ENCODE data around the gene STPG3. TPM values are rescaled to one million over a fixed set of nuclear protein-coding genes. Genes with fewer than 3 reads are reported as not detected.

The STPG3 gene
- total and polyA plus RNA-seq, 2 of the 13 experiments (the other 11 are each of a cell fraction or from before 2014, with no cell fraction given) = not detected

DNA sequence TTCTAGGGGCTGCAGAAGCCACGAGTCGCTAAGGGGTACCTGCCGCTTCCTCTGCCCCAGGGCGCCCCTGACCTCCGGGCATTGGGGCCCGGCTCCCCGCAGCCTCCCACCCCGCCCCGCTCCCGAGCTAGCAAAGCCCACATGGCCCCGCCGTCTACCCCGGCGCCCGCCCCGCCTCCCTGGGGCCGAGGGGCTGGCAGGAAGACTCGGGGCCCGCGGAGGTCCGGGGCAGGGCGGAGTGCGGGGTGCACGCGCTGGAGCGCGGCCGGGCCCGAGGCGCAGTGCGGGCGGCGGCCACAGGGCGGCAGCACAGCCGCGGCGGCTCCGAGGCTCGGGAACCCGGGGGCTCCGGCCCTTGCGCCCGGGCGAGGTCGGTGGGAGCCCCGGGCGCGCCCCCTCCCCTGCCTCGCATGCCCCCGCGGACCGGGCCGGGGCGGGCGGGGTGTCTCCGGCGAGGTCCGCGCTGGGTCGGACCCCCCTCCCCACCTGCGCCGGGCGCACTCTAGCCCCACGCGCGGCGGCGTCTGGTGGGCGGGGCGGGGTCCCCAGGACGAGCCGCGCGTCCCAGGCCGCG is 44.2 kb downstream of the STPG3 start (continued):
- TF ChIP-seq ZSCAN20 (CRISPR knock-in tag; IDR thresholded peaks at IDR 0.05; ENCODE audit: borderline replicate concordance) = no peak
- no peak for TF ChIP-seq ZBTB20 (CRISPR knock-in tag; IDR thresholded peaks at IDR 0.05; ENCODE audit: borderline replicate concordance, low read depth)
- 0 out of 2 replicates have a peak, but pooled peaks have one; percentile 3 for TF ChIP-seq DMAP1 (CRISPR knock-in tag; IDR thresholded peaks at IDR 0.05)
- TF ChIP-seq, protein P1, sequence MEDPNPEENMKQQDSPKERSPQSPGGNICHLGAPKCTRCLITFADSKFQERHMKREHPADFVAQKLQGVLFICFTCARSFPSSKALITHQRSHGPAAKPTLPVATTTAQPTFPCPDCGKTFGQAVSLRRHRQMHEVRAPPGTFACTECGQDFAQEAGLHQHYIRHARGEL (CRISPR knock-in tag; IDR thresholded peaks at IDR 0.05) = no peak
- TF ChIP-seq RAD21 (CRISPR knock-in tag; IDR thresholded peaks at IDR 0.05) = peak; percentile 81
- TF ChIP-seq, protein P2, sequence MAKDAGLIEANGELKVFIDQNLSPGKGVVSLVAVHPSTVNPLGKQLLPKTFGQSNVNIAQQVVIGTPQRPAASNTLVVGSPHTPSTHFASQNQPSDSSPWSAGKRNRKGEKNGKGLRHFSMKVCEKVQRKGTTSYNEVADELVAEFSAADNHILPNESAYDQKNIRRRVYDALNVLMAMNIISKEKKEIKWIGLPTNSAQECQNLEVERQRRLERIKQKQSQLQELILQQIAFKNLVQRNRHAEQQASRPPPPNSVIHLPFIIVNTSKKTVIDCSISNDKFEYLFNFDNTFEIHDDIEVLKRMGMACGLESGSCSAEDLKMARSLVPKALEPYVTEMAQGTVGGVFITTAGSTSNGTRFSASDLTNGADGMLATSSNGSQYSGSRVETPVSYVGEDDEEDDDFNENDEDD (CRISPR knock-in tag; IDR thresholded peaks at IDR 0.05; ENCODE audit: borderline replicate concordance) = peak; percentile 1; the same call in 1 of the 2 replicates
- TF ChIP-seq, protein P3, sequence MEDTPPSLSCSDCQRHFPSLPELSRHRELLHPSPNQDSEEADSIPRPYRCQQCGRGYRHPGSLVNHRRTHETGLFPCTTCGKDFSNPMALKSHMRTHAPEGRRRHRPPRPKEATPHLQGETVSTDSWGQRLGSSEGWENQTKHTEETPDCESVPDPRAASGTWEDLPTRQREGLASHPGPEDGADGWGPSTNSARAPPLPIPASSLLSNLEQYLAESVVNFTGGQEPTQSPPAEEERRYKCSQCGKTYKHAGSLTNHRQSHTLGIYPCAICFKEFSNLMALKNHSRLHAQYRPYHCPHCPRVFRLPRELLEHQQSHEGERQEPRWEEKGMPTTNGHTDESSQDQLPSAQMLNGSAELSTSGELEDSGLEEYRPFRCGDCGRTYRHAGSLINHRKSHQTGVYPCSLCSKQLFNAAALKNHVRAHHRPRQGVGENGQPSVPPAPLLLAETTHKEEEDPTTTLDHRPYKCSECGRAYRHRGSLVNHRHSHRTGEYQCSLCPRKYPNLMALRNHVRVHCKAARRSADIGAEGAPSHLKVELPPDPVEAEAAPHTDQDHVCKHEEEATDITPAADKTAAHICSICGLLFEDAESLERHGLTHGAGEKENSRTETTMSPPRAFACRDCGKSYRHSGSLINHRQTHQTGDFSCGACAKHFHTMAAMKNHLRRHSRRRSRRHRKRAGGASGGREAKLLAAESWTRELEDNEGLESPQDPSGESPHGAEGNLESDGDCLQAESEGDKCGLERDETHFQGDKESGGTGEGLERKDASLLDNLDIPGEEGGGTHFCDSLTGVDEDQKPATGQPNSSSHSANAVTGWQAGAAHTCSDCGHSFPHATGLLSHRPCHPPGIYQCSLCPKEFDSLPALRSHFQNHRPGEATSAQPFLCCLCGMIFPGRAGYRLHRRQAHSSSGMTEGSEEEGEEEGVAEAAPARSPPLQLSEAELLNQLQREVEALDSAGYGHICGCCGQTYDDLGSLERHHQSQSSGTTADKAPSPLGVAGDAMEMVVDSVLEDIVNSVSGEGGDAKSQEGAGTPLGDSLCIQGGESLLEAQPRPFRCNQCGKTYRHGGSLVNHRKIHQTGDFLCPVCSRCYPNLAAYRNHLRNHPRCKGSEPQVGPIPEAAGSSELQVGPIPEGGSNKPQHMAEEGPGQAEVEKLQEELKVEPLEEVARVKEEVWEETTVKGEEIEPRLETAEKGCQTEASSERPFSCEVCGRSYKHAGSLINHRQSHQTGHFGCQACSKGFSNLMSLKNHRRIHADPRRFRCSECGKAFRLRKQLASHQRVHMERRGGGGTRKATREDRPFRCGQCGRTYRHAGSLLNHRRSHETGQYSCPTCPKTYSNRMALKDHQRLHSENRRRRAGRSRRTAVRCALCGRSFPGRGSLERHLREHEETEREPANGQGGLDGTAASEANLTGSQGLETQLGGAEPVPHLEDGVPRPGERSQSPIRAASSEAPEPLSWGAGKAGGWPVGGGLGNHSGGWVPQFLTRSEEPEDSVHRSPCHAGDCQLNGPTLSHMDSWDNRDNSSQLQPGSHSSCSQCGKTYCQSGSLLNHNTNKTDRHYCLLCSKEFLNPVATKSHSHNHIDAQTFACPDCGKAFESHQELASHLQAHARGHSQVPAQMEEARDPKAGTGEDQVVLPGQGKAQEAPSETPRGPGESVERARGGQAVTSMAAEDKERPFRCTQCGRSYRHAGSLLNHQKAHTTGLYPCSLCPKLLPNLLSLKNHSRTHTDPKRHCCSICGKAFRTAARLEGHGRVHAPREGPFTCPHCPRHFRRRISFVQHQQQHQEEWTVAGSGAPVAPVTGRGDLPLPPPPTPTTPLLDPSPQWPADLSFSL (CRISPR knock-in tag; IDR thresholded peaks at IDR 0.05) = no peak
- TF ChIP-seq, protein P4, sequence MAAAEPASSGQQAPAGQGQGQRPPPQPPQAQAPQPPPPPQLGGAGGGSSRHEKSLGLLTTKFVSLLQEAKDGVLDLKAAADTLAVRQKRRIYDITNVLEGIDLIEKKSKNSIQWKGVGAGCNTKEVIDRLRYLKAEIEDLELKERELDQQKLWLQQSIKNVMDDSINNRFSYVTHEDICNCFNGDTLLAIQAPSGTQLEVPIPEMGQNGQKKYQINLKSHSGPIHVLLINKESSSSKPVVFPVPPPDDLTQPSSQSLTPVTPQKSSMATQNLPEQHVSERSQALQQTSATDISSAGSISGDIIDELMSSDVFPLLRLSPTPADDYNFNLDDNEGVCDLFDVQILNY (CRISPR knock-in tag; conservative IDR thresholded peaks at IDR 0.05) = no peak
- TF ChIP-seq, protein P5, sequence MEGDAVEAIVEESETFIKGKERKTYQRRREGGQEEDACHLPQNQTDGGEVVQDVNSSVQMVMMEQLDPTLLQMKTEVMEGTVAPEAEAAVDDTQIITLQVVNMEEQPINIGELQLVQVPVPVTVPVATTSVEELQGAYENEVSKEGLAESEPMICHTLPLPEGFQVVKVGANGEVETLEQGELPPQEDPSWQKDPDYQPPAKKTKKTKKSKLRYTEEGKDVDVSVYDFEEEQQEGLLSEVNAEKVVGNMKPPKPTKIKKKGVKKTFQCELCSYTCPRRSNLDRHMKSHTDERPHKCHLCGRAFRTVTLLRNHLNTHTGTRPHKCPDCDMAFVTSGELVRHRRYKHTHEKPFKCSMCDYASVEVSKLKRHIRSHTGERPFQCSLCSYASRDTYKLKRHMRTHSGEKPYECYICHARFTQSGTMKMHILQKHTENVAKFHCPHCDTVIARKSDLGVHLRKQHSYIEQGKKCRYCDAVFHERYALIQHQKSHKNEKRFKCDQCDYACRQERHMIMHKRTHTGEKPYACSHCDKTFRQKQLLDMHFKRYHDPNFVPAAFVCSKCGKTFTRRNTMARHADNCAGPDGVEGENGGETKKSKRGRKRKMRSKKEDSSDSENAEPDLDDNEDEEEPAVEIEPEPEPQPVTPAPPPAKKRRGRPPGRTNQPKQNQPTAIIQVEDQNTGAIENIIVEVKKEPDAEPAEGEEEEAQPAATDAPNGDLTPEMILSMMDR (CRISPR knock-in tag; IDR thresholded peaks at IDR 0.05) = peak; percentile 45; the same call in 1 of the 2 replicates
- TF ChIP-seq ZFP41 (CRISPR knock-in tag; IDR thresholded peaks at IDR 0.05; ENCODE audit: borderline replicate concordance) = no peak
- no peak for TF ChIP-seq ZSCAN29 (CRISPR knock-in tag; conservative IDR thresholded peaks at IDR 0.05)
- TF ChIP-seq SP5 (CRISPR knock-in tag; IDR thresholded peaks at IDR 0.05; ENCODE audit: borderline replicate concordance, low read depth) = no peak
- TF ChIP-seq, protein P6, sequence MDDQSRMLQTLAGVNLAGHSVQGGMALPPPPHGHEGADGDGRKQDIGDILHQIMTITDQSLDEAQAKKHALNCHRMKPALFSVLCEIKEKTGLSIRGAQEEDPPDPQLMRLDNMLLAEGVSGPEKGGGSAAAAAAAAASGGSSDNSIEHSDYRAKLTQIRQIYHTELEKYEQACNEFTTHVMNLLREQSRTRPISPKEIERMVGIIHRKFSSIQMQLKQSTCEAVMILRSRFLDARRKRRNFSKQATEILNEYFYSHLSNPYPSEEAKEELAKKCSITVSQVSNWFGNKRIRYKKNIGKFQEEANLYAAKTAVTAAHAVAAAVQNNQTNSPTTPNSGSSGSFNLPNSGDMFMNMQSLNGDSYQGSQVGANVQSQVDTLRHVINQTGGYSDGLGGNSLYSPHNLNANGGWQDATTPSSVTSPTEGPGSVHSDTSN (CRISPR knock-in tag; IDR thresholded peaks at IDR 0.05; ENCODE audit: borderline replicate concordance) = no peak
- no peak for TF ChIP-seq SMAD9 (CRISPR knock-in tag; IDR thresholded peaks at IDR 0.05)
- TF ChIP-seq ZBTB42 (CRISPR knock-in tag; IDR thresholded peaks at IDR 0.05) = no peak
- TF ChIP-seq MXI1 (IDR thresholded peaks at IDR 0.05; ENCODE audit: borderline replicate concordance, low read depth, low read length) = no peak
- 0 out of 2 replicates have a peak, but pooled peaks have one; percentile 2 for TF ChIP-seq CAMTA2 (CRISPR knock-in tag; IDR thresholded peaks at IDR 0.05; ENCODE audit: borderline replicate concordance)

Measured in HepG2 (cell line).